HFF-Myc (cell line): ENCODE results near the gene COL6A2.
"Not testable (repeated sequence)": the region's sequence is repeated elsewhere in the genome, so short reads cannot be mapped to it uniquely, and the experiment has no call there.

ENCODE experiments used
- DNase-seq: peaks from one replicate; pipeline ENCODE4 v3.0.0-alpha.2; 2011; ENCODE audit warnings: low read depth; ENCODE audit errors: extremely low read depth
- H3K4me3 ChIP-seq: replicated peaks from 2 replicates; pipeline ENCODE4 v1.5.1; 2011; ENCODE audit warnings: low read depth, mild to moderate bottlenecking, control low read depth, low read length
- CTCF ChIP-seq: IDR thresholded peaks from 2 replicates; pipeline ENCODE4 v1.5.1; 2012; ENCODE audit warnings: mild to moderate bottlenecking, low read depth, low read length, control low read depth; ENCODE audit errors: missing control alignments

COL6A2 gene

DNA sequence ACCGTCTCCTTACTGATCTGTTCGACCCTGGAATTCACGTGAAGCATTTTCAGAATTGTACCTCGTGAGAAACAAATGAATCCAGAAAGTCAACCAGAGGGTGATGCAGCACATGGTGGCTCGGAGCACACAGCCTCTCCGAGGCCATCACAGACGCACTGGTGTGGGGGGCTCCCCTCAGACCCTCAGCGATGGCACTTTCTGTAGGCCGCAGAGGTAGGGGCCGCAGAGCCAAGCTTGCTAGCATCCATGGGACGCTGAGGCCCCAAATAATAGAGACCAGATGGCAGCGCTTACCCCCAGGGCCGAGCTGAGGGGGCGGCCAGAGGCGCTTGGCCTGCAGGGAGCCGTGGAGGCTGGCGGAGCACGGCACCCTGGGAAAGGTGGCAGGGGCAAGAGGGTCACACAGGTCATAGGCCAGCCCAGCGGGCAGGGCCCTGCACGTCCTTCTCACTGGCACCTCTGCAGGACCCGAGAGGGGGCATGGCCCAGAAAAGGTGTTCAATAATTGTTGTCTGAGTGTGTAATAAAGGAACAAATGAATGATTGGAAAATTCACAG is 28.1 kb upstream of the COL6A2 start:
- no peak for DNase-seq
- no peak overlapping the region for H3K4me3 ChIP-seq
- no peak for TF ChIP-seq CTCF

- H3K4me3 ChIP-seq: no peak overlapping the region
- no peak for TF ChIP-seq CTCF
- DNase-seq: no peak
Measured at GRCh38 chr21:46071082-46071481, 26.8 kb upstream of the COL6A2 start.

DNA sequence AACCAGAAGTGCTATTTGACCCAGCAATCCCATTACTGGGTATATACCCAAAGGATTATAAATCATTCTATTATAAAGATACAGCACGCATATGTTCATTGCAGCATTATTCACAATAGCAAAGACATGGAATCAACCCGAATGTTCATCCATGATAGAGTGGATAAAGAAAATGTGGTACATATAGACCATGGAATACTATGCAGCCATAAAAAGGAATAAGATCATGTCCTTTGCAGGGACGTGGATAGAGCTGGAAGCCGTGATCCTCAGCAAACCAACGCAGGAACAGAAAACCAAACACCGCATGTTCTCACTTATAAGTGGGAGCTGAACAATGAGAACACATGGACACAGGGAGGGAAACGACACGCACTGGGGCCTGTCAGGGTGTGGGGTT is 21.2 kb upstream of the COL6A2 start:
- not testable (repeated sequence) for DNase-seq, H3K4me3 ChIP-seq

DNA sequence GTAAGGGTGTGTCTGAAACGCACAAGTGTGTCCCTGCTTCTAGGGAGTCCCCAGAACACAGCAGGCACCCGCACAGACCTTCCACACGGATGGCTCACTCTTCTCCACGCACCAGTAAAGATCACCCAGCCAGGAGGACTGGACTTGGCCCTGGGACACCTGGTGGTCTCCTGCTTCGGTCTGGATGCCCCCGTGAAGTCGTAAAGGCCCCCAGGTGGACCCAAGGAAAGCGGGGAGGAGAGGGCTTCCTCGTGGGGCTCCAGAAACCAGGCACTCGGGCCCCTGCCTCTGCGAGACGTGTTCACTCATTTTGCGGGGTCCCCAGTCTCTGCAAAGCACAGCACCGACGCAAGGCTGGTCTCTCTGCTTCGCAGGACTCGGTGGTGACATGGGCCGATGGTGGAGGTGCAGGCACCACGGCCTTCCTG is 20.2 kb upstream of the COL6A2 start:
- no peak for TF ChIP-seq CTCF

GRCh38 chr21:46078322-46078977 is 19.5 kb upstream of the COL6A2 start:
- DNase-seq: no peak
- no peak overlapping the region for H3K4me3 ChIP-seq
- no peak for TF ChIP-seq CTCF

More for the DNA sequence above, 20.2 kb upstream of the COL6A2 start:
- DNase-seq: no peak
- no peak overlapping the region for H3K4me3 ChIP-seq

DNA sequence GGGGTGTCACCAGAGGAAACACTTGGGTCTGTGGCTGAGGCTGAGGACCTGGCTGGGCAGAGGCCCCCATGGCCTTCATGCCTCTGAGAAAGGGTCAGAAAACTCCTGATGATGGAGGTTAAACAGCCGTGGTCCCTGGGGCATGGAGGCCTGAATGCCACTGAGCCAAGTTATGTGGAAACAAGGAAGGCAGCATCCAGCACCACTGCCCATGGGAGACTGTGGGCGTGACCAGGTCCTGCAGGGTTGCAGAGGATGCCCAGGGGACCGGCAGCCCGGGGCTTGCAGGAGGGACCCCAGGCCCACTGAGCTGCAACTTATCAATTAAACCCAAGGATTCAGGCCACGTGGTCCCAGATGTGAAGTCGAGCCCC is 18.9 kb upstream of the COL6A2 start:
- no peak for DNase-seq
- no peak for TF ChIP-seq CTCF

GRCh38 chr21:46079352-46080170 is 18.4 kb upstream of the COL6A2 start:
- H3K4me3 ChIP-seq: no peak overlapping the region
- DNase-seq: peak; percentile 97
- TF ChIP-seq CTCF: no peak

More for the DNA sequence above, 18.9 kb upstream of the COL6A2 start:
- H3K4me3 ChIP-seq: no peak overlapping the region
